ENCODE data around the gene CA4.

- TF ChIP-seq POLR2A (IDR thresholded peaks at IDR 0.05; ENCODE audit: low read depth, low read length) (no peak), POLR2AphosphoS5 (IDR thresholded peaks at IDR 0.05; ENCODE audit: low read depth, low read length) (no peak)
Observed at GRCh38 chr17:60153606-60154390, 4.0 kb downstream of the CA4 start.
